Skin epidermis (tissue), 12 donors: ENCODE results near the gene UBE2J2.

Experiments
- H3K27ac ChIP-seq, 21 experiments: fragments of 200-600 bp; sonication (generic) in 11 of 21; one replicate each; pipeline ENCODE4 v1.5.0; 2020; ENCODE audit warnings: mild to moderate bottlenecking in 3 of 21, inconsistent platforms in 2 of 21, moderate library complexity in 2 of 21
- H3K4me3 ChIP-seq, 7 experiments: fragments of 200-600 bp; sonication (generic) in 2 of 7; one replicate each; pipeline ENCODE4 v1.5.0; 2020; ENCODE audit warnings: inconsistent platforms in 2 of 7, mild to moderate bottlenecking in 2 of 7, moderate library complexity in 1 of 7

The UBE2J2 gene

GRCh38 chr1:1298861-1299685, 25.4 kb upstream of the UBE2J2 start:
- no peak overlapping the region for H3K4me3 ChIP-seq
- no peak overlapping the region for H3K27ac ChIP-seq

- Histone ChIP-seq H3K4me3 (no peak overlapping the region), H3K27ac (no peak overlapping the region)
Observed at GRCh38 chr1:1297802-1298424, 24.3 kb upstream of the UBE2J2 start.

- no peak overlapping the region for H3K4me3 ChIP-seq
Observed at GRCh38 chr1:1296070-1297061, 22.7 kb upstream of the UBE2J2 start.

GRCh38 chr1:1295154-1295923, 21.7 kb upstream of the UBE2J2 start:
- H3K4me3 ChIP-seq, result no peak overlapping the region
- H3K27ac ChIP-seq, result no peak overlapping the region

More at GRCh38 chr1:1296070-1297061, 22.7 kb upstream of the UBE2J2 start:
- H3K27ac ChIP-seq, result no peak overlapping the region

- H3K27ac ChIP-seq, result no peak overlapping the region
- no peak overlapping the region for H3K4me3 ChIP-seq
Observed at GRCh38 chr1:1294250-1294890, 20.7 kb upstream of the UBE2J2 start.

GRCh38 chr1:1293263-1294249, 19.9 kb upstream of the UBE2J2 start:
- H3K27ac ChIP-seq, result no peak overlapping the region
- H3K4me3 ChIP-seq, result no peak overlapping the region

- Histone ChIP-seq H3K27ac (no peak overlapping the region), H3K4me3 (no peak overlapping the region)
Observed at GRCh38 chr1:1292851-1293250, 19.2 kb upstream of the UBE2J2 start.

- Histone ChIP-seq H3K4me3 (no peak overlapping the region), H3K27ac (no peak overlapping the region)
Observed at GRCh38 chr1:1292442-1292779, 18.8 kb upstream of the UBE2J2 start.

GRCh38 chr1:1291548-1292441, 18.1 kb upstream of the UBE2J2 start:
- Histone ChIP-seq H3K4me3 (no peak overlapping the region), H3K27ac (no peak overlapping the region)

GRCh38 chr1:1291023-1291528, 17.4 kb upstream of the UBE2J2 start:
- no peak overlapping the region for H3K27ac ChIP-seq
- no peak overlapping the region for H3K4me3 ChIP-seq

GRCh38 chr1:1290238-1290731, 16.6 kb upstream of the UBE2J2 start:
- Histone ChIP-seq H3K4me3 (no peak overlapping the region), H3K27ac (no peak overlapping the region)

GRCh38 chr1:1287288-1288110, 13.8 kb upstream of the UBE2J2 start:
- no peak overlapping the region for H3K27ac ChIP-seq
- H3K4me3 ChIP-seq, result no peak overlapping the region

- no peak overlapping the region for H3K27ac ChIP-seq
Observed at GRCh38 chr1:1286313-1287261, 12.9 kb upstream of the UBE2J2 start.

GRCh38 chr1:1285611-1286311, 12.1 kb upstream of the UBE2J2 start:
- H3K27ac ChIP-seq, result no peak overlapping the region

More at GRCh38 chr1:1286313-1287261, 12.9 kb upstream of the UBE2J2 start:
- H3K4me3 ChIP-seq, result no peak overlapping the region

More at GRCh38 chr1:1285611-1286311, 12.1 kb upstream of the UBE2J2 start:
- H3K4me3 ChIP-seq, result no peak overlapping the region
